GF-D8 (cell line): ENCODE measurements around the gene BMP8A.
"Not testable (repeated sequence)": the region's sequence is repeated elsewhere in the genome, so short reads cannot be mapped to it uniquely, and the experiment has no call there.

Experiments used
- DNase-seq: peaks from one replicate; lab custom pipeline; 2025; lab: John Stamatoyannopoulos, UW

Gene BMP8A, protein sequence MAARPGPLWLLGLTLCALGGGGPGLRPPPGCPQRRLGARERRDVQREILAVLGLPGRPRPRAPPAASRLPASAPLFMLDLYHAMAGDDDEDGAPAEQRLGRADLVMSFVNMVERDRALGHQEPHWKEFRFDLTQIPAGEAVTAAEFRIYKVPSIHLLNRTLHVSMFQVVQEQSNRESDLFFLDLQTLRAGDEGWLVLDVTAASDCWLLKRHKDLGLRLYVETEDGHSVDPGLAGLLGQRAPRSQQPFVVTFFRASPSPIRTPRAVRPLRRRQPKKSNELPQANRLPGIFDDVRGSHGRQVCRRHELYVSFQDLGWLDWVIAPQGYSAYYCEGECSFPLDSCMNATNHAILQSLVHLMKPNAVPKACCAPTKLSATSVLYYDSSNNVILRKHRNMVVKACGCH

DNA sequence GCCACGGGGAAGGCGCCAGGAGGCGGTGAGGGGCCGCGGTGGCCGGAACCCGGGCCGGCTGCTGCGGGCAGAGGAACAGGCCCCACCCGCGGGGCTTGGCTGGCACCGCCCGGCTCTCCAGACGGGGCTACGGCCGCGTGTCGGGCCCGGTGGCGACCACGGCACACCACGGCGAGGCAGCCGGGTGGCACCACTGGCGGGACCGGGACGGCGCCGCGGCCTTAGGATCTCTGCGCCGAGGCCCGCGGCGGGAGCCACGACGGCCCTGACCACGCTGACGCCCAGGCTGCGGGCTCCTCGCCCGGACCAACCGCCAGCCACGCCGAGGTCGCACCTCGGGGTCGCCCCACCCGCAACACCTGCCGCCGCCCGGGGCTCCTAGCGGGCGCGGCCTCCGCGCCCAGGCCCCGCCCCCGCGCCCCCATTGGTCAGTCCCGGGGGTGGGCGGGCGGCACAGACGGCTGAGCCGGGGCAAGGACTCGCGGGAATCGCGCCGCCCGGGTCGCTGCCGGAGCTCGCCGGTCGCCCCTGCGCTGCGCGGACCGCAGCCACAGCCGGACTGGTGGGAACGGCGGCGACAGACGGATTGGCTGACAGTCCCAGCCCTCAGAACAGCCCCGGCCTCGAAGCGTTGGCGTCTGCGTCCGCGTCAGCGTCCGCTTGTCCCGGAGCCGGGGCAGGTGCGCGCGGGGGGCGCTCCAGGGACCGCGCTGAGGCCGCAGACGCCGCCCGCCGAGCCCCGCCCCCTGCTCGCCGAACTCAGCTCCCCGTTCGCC, at the start of gene BMP8A:
Gene BMP8A, plus strand, starts transcription at position 491 of the 776 bp plus-strand sequence. CDS start 356 bp downstream, outside the sequence.
- DNase-seq = no peak

DNA sequence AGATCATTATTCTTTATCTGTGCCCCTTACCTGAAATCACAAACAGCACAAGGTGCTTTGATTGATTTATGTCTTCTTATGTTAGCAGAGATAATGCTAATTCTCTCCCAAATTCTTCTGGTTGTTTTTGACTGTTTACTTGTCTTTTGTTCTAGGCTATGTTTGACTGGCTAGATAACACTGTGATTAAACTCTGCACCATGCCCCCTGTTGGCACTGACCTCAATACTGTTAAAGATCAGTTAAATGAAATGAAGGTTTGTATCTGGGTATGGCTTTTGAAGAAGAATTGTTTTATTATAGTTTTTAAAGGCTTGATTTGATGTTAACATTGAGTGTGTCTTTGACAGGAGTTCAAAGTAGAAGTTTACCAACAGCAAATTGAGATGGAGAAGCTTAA, 49.6 kb upstream of the BMP8A start:
- DNase-seq = no peak

DNA sequence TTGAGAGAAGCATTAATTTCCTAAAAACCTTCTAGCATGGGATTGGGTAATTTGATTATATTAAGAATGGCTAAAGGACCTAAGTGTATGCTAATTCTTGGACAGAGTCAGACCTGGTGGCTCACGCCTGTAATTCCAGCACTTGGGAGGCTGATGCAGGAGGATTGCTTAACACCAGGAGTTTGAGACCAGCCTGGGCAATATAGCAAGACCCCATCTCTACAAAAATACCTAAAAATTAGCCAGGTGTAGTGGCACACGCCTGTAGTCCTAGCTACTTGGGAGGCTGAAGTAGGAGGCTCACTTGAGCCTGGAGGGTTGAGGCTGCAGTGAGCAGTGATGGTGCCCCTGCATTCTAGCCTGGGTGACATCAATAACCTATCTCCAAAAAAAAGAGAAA, 45.9 kb upstream of the BMP8A start:
- DNase-seq = no peak

DNA sequence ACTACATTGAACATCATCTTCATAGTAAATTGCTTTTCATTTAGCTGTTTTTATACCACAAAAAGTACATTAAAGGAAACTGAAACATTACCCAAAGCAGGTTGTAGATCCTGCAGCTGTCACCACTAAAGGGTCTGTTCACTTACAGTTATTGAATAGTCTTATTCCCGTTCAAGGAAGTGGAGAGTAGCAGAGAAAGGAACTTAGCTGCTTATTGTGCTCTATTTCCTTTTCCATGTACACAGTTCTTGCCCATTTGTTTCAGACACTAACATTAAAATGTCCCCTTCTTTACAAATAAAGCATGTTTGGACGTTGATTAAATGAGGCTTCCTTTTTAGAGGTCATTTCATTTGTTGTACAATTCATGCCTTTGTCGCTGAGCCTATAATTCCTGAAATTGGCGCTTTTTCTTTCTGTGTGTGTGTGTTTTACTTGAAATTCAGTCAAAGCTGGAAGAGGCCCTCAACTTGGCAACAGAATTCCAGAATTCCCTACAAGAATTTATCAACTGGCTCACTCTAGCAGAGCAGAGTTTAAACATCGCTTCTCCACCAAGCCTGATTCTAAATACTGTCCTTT, 44.4 kb upstream of the BMP8A start:
- no peak for DNase-seq

DNA sequence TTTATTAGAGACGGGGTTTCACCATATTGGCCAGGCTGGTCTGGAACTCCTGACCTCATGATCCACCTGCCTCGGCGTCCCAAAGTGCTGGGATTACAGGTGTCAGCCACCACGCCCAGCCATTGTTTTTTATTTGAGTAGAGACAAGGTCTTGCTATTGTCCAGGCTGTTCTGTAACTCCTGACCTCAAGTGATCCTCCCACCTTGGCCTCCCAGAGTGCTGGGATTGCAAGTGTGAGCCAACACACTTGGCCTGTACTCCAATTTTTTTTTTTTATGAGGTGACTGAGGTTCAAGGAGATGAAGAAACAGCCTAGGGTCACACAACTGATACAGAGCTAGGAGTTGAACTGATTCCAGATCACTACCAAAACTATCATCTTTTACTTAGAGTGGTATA, 41.4 kb upstream of the BMP8A start:
- not testable (repeated sequence) for DNase-seq

DNA sequence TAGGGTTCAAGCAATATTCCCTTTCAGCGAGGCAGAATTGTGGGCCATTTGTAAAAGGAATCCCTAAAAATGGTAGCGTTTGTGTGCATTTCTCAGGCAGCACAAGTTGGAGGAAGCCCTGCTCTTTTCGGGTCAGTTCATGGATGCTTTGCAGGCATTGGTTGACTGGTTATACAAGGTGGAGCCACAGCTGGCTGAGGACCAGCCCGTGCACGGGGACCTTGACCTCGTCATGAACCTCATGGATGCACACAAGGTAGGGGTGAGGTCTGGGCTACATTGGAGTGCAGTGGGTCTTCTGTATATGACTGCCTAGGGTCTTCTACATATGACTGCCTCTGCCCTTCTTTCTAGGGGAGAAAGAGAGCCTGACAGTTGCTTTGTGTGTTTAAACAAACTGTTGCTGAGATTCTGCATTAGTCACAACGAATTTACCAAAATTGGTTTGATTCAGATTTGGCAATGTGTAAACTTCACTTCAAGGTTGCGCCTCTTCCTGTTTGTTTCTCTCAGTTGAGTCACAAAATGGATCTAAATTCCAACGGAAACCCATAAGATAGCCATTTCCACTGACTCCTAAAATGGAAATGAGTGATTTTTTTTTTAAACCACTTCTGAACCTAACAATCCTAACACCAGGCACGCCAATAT, 40.4 kb upstream of the BMP8A start:
- DNase-seq = no peak

DNA sequence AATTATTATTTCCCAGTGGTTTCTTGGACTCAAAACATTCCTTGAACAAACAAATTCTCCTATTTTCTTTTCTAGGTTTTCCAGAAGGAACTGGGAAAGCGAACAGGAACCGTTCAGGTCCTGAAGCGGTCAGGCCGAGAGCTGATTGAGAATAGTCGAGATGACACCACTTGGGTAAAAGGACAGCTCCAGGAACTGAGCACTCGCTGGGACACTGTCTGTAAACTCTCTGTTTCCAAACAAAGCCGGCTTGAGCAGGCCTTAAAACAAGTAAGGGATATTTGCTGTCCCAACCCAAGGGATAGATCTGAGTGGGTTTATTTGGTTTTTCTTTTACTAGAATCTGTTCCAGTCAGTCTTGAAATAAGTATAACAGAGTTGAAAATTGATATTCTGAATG, 39.4 kb upstream of the BMP8A start:
- no peak for DNase-seq

DNA sequence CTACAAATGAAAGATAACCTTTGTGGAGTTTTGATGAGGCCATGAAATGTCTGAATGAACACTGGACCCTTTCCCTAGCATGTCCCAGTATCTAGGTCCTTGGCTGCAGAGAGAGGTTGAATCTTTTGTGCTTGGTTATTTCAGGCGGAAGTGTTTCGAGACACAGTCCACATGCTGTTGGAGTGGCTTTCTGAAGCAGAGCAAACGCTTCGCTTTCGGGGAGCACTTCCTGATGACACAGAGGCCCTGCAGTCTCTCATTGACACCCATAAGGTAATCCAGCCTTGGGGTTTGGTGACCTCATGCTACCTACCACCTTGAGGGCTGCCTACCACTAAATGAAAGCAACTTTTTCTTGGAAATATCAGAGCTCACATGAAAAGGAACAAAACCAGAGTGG, 38.9 kb upstream of the BMP8A start:
- DNase-seq = no peak

DNA sequence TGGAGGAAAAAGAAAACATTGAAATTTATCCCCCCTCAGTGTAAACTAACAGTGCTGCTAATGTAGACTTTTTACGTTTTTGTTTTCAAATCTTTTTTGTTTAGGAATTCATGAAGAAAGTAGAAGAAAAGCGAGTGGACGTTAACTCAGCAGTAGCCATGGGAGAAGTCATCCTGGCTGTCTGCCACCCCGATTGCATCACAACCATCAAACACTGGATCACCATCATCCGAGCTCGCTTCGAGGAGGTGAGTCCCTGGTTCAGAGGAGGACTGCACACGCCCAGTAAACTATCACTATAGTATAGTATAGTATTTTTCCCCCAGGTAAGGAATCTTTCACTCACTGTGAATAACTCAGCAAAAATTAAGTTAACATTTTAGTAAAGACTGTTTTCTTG, 37.8 kb upstream of the BMP8A start:
- DNase-seq = no peak

DNA sequence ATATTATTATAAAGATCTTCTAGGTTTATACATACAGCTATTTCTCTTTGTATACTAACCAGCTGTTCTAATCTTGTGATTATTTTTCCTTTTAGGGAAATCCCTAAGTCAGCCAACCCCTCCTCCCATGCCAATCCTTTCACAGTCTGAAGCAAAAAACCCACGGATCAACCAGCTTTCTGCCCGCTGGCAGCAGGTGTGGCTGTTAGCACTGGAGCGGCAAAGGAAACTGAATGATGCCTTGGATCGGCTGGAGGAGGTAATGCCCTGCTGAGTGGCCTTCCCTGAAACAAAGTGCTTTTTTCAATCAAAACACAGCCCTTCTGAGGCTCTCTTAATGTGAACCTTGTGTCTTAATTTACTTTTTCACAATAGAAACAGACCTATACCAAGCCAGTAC, 32.4 kb upstream of the BMP8A start:
- no peak for DNase-seq

DNA sequence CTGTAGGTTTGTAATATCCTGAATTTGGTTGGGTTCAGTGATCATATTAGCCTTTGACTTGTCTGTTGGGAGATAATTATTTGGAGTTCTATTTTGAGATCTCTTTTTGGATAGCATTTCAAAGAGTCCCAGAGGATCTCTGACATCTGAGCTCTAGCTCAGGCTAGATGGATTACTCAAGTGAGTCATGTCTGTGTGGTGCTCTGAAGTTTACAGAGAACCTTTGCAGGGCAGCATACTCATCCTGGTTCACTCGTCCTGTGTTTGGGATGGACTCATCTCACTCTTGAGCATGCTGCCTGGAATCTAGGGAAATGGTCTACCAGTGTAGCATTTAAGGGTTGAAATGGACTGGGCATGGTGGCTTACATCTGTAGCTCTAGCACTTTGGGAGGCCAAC, 29.4 kb upstream of the BMP8A start:
- DNase-seq = no peak

DNA sequence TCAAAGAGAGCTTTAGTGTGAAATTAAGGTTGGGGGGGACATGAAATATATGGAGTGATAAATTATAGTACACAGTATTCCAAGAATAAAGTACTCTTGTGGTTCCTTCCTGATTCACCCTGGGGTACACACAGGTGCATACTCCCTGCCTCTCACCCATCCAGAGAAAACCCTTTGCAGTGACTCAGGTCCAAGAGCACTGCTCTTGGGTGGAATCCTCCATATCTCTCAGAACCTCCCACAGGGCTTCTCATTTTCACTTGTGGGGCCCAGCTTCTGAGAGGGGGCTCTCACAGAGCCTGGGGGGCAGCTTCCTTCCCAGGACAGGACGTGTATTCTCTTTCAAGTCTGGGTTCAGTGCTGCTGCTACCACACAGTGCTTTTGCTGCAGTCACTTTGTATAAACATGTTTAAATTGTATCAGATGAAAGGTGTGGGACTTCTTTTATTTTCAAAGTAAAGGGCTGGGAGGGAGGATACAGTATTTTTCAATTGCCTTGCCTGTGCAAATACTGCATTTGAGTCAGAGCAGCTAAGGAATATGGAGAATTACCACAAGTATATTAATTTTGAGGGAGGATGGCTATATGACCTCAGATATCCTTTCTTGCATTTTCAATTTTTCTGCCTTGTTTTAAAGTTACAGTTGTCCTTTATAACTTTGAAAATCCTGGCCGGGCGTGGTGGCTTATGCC, 24.9 kb upstream of the BMP8A start:
- no peak for DNase-seq

DNA sequence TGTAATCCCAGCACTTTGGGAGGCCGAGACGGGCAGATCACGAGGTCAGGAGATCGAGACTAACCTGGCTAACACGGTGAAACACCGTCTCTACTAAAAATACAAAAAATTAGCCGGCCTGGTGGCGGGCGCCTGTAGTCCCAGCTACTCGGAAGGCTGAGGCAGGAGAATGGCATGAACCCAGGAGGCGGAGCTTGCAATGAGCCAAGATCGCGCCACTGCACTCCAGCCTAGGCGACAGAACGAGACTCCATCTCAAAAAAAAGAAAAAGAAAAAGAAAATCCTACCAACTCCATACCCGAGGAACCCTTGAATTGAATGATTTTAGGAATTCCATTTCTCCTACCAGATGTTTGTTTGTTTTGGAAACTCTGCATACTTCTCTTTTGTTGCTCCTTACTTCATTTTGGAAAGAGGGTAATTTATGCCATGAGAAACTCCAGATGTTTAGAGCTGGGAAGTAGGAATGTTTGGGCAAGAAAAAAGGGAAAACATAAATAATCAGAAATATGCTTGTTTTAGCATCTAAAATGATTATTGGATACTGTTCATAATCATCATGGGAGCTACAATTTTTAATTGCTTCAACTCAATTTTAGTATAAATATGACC, 24.2 kb upstream of the BMP8A start:
- DNase-seq = not testable (repeated sequence)

DNA sequence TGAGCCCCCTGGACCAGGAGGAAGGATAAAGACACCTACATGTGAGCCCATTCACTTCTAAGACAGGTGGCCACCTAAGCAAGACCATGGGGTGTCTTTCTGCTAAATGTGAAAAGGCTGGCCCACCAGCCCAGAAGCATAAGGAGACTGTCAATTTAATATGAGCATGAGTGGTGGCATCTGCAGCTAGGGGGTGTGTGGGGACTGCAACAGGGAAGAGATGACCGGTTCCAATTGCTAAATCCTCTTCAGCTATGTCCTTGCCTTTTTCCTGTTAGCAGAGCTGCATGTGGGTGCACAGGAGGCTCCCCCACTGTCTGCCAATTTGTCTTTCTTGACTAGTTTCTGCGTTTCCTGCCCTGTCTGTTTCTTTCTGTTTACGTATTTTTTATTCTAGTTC, 22.3 kb upstream of the BMP8A start:
- DNase-seq = no peak

DNA sequence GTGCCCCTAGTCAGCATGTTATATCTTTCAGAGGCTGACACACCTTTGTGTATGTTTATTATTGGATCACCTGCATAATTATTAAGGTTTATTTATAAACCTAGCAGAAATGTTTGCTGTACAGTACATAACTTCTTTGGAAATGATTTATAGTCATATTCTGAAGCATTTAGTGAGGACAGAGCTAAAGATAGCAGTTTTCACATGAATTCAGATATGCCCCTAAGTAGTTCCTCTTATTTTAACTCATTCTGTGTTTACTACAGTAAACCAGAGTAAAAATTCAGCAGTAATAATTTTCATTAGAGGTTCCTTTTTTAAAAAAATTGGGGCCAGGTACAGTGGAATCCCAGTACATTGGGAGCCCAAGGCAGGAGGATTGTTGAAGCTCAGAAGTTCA, 21.4 kb upstream of the BMP8A start:
- no peak for DNase-seq

DNA sequence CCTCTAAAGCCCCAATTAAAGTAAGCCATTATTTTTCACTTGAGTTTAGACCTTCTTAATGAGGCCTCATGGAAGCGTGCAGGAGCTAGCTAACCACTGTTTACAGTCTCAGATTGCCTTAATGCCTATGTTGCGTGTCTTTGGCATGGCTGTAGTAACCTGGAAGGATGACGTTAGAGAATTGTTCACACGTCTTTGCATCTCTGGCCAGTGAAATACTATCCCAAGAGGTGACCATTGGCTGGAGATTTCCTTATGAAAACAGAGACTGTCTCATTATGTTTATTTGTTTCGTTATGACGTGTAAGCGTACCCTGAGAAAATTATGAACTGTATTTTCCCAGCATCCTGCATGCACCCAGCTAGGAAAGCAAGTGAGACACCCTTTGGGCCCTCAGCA, 18.6 kb upstream of the BMP8A start:
- DNase-seq = no peak

DNA sequence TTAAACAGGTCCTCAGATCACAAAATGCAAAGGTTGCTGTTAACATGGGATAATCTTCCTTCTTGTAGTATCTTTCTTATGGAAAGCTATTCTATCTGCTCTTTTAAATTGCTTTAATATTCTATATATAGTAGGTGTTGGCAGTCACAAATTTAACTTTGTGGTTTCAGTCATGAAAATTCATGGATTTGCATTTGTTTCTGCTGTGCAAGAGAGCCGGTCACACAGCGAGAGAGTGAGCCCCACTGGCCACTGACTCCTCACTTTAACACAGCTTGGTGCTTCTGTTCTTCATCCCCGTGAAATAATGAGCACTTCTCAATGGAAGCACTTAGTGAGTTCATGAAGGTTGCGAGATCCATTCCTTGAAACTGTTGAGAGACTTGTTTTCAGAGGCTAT, 18.1 kb upstream of the BMP8A start:
- no peak for DNase-seq

DNA sequence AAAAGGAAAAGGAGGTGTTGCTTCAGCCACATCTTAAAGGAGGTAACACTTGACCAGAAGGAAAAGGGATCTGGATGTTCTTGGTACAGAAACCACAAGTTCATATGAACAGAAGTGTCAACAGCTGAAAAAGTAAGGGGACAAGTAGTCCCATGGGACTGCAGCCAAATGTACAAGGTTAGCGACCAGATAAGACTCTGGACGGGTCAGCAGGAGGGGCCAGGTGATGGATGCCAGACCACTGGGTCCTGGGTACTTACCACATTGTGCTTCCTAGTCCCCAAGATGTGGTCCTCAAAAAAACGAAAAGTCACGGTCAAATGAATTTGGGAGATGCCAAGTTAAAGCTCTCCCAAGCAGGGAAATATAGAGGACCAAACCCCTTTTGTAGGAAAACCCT, 16.6 kb upstream of the BMP8A start:
- no peak for DNase-seq

DNA sequence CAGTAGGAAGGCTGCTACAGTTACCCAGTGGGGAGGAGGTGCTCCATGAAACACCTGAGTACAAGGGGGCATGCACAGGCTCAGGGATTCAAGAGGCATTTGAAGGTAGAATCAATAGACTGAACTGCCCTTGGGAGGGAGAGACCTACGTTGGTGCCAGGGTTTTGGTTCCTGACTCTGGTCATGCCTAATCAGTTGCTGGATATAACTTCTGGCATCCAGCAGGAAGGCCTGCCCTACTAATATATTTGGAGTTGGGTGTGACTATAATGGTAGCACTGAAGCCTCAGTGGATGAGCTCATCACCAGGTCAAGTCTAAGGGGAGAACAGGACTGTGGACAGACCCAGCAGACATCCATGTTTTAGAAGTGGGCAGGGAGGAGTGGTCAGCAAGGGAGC, 15.9 kb upstream of the BMP8A start:
- not testable (repeated sequence) for DNase-seq

DNA sequence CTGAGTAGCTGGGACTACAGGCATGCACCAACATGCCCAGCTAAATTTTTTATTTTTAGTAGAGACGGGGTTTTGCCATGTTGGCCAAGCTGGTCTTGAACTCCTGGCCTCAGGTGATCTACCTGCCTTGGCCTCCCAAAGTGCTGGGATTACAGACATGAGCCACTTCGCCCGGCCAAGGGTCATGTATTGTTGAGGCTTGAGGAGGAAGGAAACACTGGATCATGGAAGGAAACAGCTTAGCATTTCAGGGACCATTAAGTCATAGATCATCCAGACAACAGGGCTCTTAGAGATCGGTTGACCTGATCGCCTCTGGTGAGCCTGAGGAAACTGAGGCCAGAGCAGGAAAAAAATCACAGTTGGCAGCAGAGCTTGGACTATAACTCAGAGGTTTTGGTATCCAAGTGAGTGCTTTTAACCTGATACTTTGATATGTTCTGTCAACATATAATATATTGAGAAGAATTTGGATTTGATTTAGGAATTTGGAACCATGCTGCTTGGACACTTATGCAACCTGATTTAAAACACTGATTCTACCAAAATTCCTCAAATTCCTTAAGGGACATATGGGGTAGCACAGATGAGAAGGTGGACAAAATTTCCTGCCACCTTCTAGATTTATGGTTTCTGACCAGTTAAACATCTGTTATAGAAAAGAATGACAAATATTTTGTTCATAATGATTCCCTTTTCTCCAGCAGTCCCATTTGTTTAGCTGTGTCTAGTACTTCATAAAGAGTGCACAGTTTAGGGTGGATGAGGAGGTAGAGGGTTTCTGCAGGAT, 13.1 kb upstream of the BMP8A start:
- no peak for DNase-seq

DNA sequence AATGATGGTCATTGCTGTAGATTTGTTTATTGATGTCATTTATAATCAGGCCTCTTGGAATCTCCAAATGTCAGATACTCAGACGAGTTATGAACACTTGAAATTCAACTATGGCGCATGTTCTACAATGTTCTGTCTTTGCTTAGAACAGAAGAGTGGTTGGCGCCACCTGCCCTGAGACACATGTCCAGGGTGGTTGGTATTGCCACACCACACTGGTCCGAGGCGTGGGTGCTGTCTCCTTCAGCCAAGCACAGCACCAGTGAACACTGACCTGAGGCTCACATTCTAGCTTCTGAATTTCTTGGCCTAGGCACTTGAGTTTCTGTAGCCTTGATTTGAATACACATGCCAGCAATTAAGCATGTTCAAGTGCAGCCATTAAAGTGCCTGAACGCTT, 10.1 kb upstream of the BMP8A start:
- DNase-seq = no peak
